Activated naive CD4-positive, alpha-beta T cell treated with anti-CD3 and anti-CD28 coated beads for 36 hours (primary cell): ENCODE measurements around the gene SLC7A11. TPM values are rescaled to one million over a fixed set of nuclear protein-coding genes. Genes with fewer than 3 reads are reported as not detected.
"Not testable (repeated sequence)": the region's sequence is repeated elsewhere in the genome, so short reads cannot be mapped to it uniquely, and the experiment has no call there.

Experiments used
- CTCF ChIA-PET: fragments of 350-600 bp; sonication (Branson Sonifier 250); formaldehyde crosslinking; loops from one replicate; lab custom pipeline; 2021; ENCODE audit warnings: antibody characterized with exemption; lab: Charles Lee
- DNase-seq: peaks from one replicate; pipeline ENCODE4 v3.0.0-alpha.2; 2020
- H3K27ac Mint-ChIP-seq: one replicate; pipeline ENCODE4 v1.8.0; 2021; ENCODE audit warnings: mild to moderate bottlenecking, mixed read lengths
- H3K27me3 Mint-ChIP-seq: one replicate; pipeline ENCODE4 v1.8.0; 2021; ENCODE audit warnings: low read depth, mixed read lengths
- H3K36me3 Mint-ChIP-seq: one replicate; pipeline ENCODE4 v1.8.0; 2021; ENCODE audit warnings: low read depth, mixed read lengths
- H3K4me1 Mint-ChIP-seq: one replicate; pipeline ENCODE4 v1.8.0; 2021; ENCODE audit warnings: low read depth, mixed read lengths
- H3K4me3 Mint-ChIP-seq: one replicate; pipeline ENCODE4 v1.8.0; 2021; ENCODE audit warnings: mild to moderate bottlenecking, moderate library complexity, mixed read lengths
- H3K9me3 Mint-ChIP-seq: one replicate; pipeline ENCODE4 v1.8.0; 2021; ENCODE audit warnings: mixed read lengths
- intact Hi-C: fragments of 100-400 bp; cut with micrococcal nuclease; formaldehyde crosslinking; loops from one replicate; pipeline ENCODE4 v1.15.1; 2023
- total RNA-seq, 2 experiments: library from RNA; stranded (reverse); gene quantifications; one replicate each; pipeline ENCODE4 v1.2.3, GENCODE V29; 2021

Gene SLC7A11
- total RNA-seq, 2 experiments from 2014 or later, result 3.2 to 3.4 TPM

DNA sequence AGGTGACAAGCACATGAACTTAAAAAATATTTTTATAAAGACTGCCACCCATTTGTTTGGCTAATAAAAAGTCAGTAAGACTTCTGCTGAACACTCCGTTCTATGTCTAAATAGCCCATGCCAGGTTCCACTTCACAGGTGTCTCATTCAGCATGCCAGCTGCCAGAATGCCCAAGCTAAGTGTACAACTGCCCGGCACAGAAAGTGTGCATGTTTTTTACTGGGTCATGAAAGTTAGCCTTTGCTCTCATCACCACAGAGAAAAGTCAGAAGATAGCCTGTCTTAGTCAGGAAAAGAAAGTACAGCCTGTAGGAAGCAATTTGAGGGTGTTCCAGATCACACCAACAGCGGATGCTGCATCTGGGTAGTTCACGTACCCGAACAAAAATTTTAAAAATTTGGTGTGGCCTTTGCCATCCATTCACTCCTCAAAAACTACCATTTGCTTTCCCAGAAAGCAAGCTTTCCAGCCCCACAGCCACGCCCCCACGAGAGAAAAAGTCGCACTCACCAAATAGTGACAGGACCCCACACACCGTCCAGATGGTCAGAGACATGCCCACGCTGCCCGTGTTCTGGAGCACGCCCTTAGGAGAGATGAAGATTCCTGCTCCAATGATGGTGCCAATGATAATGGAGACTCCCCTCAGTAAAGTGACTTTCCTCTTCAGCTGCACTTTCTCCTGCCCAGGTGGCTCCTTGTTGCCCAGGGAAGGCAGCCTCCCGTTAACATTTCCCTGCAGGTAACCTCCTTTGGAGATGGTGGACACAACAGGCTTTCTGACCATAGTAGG, 671 bp downstream of the SLC7A11 start:
- Mint-ChIP-seq H3K9me3 (no peaks in the 10 kb centered on the region), H3K27me3 (no peaks in the 10 kb centered on the region), H3K36me3 (peaks cover 3% of the 10 kb centered on the region), H3K4me1 (peaks cover 12% of the 10 kb centered on the region), H3K4me3 (peak overlapping the region; percentile 85), H3K27ac (peak overlapping the region; percentile 92)
- CTCF ChIA-PET, result interaction anchor here (0.7 kb wide), 1 partner anchor 57 kb away, joined by 4 read pairs; no protein-coding TSS in a partner anchor
- intact Hi-C loops, result loop anchor here (1.0 to 10.0 kb wide), 3 partner anchors 633 to 841 kb away; partner anchors contain the start of gene NOCT
- peak; percentile 8 for DNase-seq

DNA sequence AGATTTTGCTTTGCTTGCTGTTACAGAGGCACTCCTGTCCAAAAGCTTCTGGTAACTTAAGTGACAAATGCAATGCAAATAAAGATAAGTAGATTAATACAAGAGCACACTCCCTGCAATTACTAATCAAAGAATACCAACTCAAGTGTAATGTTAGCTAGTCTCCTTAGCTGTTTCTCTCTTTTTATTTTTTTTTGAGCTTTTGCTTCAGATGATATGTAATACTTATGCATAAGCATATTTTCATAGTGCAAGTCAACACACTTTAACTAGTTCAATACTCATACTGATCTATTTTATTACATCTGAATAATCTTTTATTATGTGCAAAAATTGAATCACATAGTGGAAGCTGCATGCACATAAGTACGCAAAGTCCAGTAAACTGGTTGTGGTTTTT, 2.7 kb downstream of the SLC7A11 start:
- H3K4me3 Mint-ChIP-seq, result peak overlapping the region; percentile 41
- no peak overlapping the region for H3K27ac Mint-ChIP-seq
- intact Hi-C loops, result no loop called here
- CTCF ChIA-PET, result no interaction called here
- H3K36me3 Mint-ChIP-seq, result peaks cover 3% of the 10 kb centered on the region
- no peaks in the 10 kb centered on the region for H3K9me3 Mint-ChIP-seq
- no peaks in the 10 kb centered on the region for H3K27me3 Mint-ChIP-seq
- no peak for DNase-seq
- peaks cover 22% of the 10 kb centered on the region for H3K4me1 Mint-ChIP-seq

- H3K27me3 Mint-ChIP-seq, result no peaks in the 10 kb centered on the region
- CTCF ChIA-PET, result interaction anchor here (0.5 to 0.7 kb wide), 2 partner anchors 10 to 204 kb away, joined by 3 read pairs; no protein-coding TSS in a partner anchor
- H3K36me3 Mint-ChIP-seq, result peaks cover 3% of the 10 kb centered on the region
- no peaks in the 10 kb centered on the region for H3K9me3 Mint-ChIP-seq
- no peak for DNase-seq
- peaks cover 22% of the 10 kb centered on the region for H3K4me1 Mint-ChIP-seq
- intact Hi-C loops, result no loop called here
- no peak overlapping the region for H3K27ac Mint-ChIP-seq
- H3K4me3 Mint-ChIP-seq, result no peak overlapping the region
Observed at GRCh38 chr4:138238521-138239292, 3.4 kb downstream of the SLC7A11 start.

GRCh38 chr4:138237132-138237531, 5.0 kb downstream of the SLC7A11 start:
- H3K4me3 Mint-ChIP-seq, DNase-seq, H3K27me3 Mint-ChIP-seq, H3K36me3 Mint-ChIP-seq, H3K27ac Mint-ChIP-seq, CTCF ChIA-PET, intact Hi-C loops, H3K9me3 Mint-ChIP-seq: not testable (repeated sequence)
- peaks cover 20% of the 10 kb centered on the region for H3K4me1 Mint-ChIP-seq

GRCh38 chr4:138236037-138236436, 6.1 kb downstream of the SLC7A11 start:
- Mint-ChIP-seq H3K36me3 (peaks cover 1% of the 10 kb centered on the region), H3K9me3 (no peaks in the 10 kb centered on the region), H3K4me3 (no peak overlapping the region), H3K27me3 (no peaks in the 10 kb centered on the region), H3K4me1 (peaks cover 15% of the 10 kb centered on the region), H3K27ac (no peak overlapping the region)
- intact Hi-C loops, result no loop called here
- no peak for DNase-seq
- CTCF ChIA-PET, result no interaction called here

- Mint-ChIP-seq H3K36me3 (peaks cover under 1% of the 10 kb centered on the region), H3K4me3 (no peak overlapping the region), H3K4me1 (peaks cover 13% of the 10 kb centered on the region), H3K9me3 (no peaks in the 10 kb centered on the region), H3K27me3 (no peaks in the 10 kb centered on the region), H3K27ac (no peak overlapping the region)
- DNase-seq, result no peak
- intact Hi-C loops, result no loop called here
- CTCF ChIA-PET, result interaction anchor here (1.0 kb wide), 1 partner anchor 12 kb away, joined by 3 read pairs; no protein-coding TSS in a partner anchor
Observed at GRCh38 chr4:138235419-138235952, 6.7 kb downstream of the SLC7A11 start.

GRCh38 chr4:138234248-138234647, 7.9 kb downstream of the SLC7A11 start:
- H3K4me1 Mint-ChIP-seq, result peaks cover 10% of the 10 kb centered on the region
- H3K4me3 Mint-ChIP-seq, result no peak overlapping the region
- intact Hi-C loops, result no loop called here
- no peaks in the 10 kb centered on the region for H3K27me3 Mint-ChIP-seq
- no peaks in the 10 kb centered on the region for H3K36me3 Mint-ChIP-seq
- H3K9me3 Mint-ChIP-seq, result no peaks in the 10 kb centered on the region
- no peak for DNase-seq
- CTCF ChIA-PET, result no interaction called here
- H3K27ac Mint-ChIP-seq, result no peak overlapping the region

GRCh38 chr4:138233313-138234034, 8.7 kb downstream of the SLC7A11 start:
- Mint-ChIP-seq H3K27me3 (no peaks in the 10 kb centered on the region), H3K36me3 (no peaks in the 10 kb centered on the region), H3K4me1 (peaks cover 10% of the 10 kb centered on the region), H3K27ac (no peak overlapping the region), H3K9me3 (no peaks in the 10 kb centered on the region), H3K4me3 (no peak overlapping the region)
- DNase-seq, result no peak
- intact Hi-C loops, result no loop called here
- CTCF ChIA-PET, result no interaction called here

- DNase-seq, result no peak
- no peaks in the 10 kb centered on the region for H3K27me3 Mint-ChIP-seq
- intact Hi-C loops, result no loop called here
- H3K36me3 Mint-ChIP-seq, result no peaks in the 10 kb centered on the region
- H3K27ac Mint-ChIP-seq, result no peak overlapping the region
- no peaks in the 10 kb centered on the region for H3K9me3 Mint-ChIP-seq
- CTCF ChIA-PET, result no interaction called here
- H3K4me3 Mint-ChIP-seq, result no peak overlapping the region
- peaks cover 10% of the 10 kb centered on the region for H3K4me1 Mint-ChIP-seq
Observed at GRCh38 chr4:138232364-138232763, 9.8 kb downstream of the SLC7A11 start.

- CTCF ChIA-PET, result no interaction called here
- no peak for DNase-seq
- H3K27ac Mint-ChIP-seq, result no peak overlapping the region
Observed at GRCh38 chr4:138230048-138230447, 12.1 kb downstream of the SLC7A11 start.

DNA sequence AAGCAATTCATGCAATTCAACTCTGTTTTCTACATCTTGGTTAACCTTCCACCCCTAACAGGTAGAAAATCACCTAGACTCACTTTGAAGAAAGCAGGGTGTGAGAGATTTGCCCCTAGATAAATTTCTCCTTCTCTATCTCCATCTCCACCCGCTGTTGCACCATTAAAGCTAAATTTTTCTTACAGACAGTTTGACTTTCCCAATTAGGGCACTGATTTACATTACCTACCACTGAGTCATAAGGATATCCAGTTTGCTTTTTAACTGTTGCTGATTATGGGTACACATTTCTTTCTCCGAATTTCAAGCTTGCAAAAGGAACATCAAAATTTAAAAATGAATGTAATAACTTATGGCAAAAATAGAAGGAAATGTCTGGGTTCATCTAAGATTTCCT, 13.0 kb downstream of the SLC7A11 start:
- H3K4me3 Mint-ChIP-seq, result no peak overlapping the region
- H3K4me1 Mint-ChIP-seq, result no peaks in the 10 kb centered on the region
- no peak for DNase-seq
- CTCF ChIA-PET, result interaction anchor here (0.6 to 0.7 kb wide), 2 partner anchors 9 to 57 kb away, joined by 3 to 7 read pairs; no protein-coding TSS in a partner anchor
- no peak overlapping the region for H3K27ac Mint-ChIP-seq
- H3K27me3 Mint-ChIP-seq, result no peaks in the 10 kb centered on the region
- H3K9me3 Mint-ChIP-seq, result no peaks in the 10 kb centered on the region
- intact Hi-C loops, result no loop called here
- H3K36me3 Mint-ChIP-seq, result no peaks in the 10 kb centered on the region

More at GRCh38 chr4:138230048-138230447, 12.1 kb downstream of the SLC7A11 start:
- Mint-ChIP-seq H3K4me1 (no peaks in the 10 kb centered on the region), H3K4me3 (no peak overlapping the region), H3K36me3 (no peaks in the 10 kb centered on the region), H3K27me3 (no peaks in the 10 kb centered on the region), H3K9me3 (no peaks in the 10 kb centered on the region)
- intact Hi-C loops, result no loop called here

DNA sequence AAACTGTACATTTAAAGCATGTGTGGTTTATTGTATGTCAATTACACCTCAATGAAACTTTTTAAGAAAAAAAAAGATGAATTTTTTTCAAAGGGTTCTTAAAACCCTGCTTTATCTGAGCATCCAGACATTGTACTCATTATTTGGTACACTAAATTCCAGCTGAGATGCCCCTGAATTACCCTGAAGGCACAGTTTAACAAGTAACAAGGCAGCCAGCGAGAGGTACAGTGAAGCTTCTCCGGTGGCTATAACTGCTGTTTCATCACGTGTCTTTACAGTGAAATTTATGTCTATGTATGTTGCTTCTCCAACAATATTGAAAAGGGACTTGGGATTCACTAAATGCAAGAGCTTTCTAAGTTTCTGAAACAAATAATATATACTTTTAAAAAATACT, 15.8 kb downstream of the SLC7A11 start:
- intact Hi-C loops, result no loop called here

More for the DNA sequence above, 15.8 kb downstream of the SLC7A11 start:
- no peaks in the 10 kb centered on the region for H3K27me3 Mint-ChIP-seq
- H3K4me1 Mint-ChIP-seq, result no peaks in the 10 kb centered on the region
- H3K9me3 Mint-ChIP-seq, result no peaks in the 10 kb centered on the region
- H3K4me3 Mint-ChIP-seq, result no peak overlapping the region
- no peak for DNase-seq
- no peak overlapping the region for H3K27ac Mint-ChIP-seq
- CTCF ChIA-PET, result no interaction called here
- H3K36me3 Mint-ChIP-seq, result no peaks in the 10 kb centered on the region
